ENCODE measurements around the gene METTL17. TPM values are rescaled to one million over a fixed set of nuclear protein-coding genes. Genes with fewer than 3 reads are reported as not detected.

The METTL17 gene
- 43.2 and 57.8 TPM in 2 replicates for total RNA-seq

GRCh38 chr14:20989787-20990600 lies at the start of gene METTL17:
Gene METTL17, plus strand, starts transcription at chr14:20989980. Its CDS starts 23 bp downstream, at chr14:20990003.

DNA sequence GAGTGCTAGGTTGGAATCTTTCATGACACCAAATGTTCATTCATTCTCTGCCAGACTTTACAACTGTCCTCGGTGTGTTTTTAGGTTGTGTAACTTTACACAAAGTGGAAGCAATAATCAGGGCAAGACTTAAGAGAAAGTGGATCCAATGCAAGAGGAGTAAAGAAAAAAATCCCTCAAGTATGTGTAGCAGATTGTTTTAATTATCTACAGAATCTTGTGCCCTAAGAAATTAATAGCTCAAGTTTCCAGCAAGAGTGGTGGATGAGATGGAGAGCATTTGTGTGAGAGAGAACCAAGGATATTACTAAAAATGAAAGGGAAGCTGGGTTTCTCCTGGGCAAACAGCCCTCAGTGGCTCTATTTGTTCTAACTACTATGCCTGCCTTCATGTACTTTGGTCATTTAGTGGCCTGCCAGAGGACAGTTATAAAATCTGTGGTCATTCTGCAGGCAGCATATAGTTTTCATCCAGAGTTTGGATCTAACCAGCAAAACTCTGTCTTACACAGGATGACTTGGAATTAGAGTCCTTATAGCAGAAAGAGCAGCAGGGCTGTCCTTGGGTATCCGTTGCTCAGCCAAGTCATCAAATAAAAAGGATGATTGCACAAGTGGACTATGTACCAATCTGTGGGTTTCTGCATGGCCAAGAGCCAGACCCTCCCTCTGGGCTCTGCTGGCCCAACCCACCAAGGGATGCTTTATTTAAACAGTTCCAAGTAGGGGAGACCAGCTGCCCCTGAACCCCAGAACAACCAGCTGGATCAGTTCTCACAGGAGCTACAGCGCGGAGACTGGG lies 34.8 kb upstream of the METTL17 start, which contains the start of gene RNASE2:
TSS of gene RNASE2 (plus strand) at position 752 of the 802 bp plus-strand sequence. CDS start 285 bp downstream, outside the sequence.

DNA sequence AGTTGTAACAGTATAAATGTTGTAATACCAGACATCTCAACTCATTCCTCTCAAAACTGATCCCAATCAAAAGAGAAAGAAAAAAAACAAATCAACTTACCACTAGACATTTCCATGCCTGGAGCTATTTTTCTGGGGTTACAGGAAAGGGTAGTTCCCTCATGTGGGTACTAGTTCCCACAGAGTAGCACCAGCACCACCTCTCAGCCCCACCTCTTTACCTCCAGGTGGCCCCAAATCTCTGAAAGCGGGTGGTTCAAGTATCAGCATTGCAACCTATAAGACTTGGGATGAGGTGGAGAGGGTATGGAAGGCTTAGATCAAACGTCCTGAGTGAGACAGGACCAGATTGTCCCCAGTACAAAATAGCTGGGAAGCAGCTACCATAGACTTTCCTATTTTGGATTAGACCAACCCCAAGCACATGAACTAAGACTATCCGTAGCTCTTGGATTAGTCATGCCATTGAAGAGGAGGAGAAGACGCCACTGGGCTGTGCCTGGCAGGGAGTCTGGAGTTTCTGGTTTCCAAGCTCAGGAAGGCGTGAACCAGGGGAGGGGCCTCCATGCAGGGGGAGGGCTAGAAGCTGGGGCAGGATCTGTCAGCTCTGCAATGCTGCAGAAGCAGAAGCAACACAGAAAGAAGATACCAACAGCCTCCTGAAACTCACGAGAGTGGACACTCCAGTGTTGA lies 9.0 kb downstream of the METTL17 start, which contains the start of gene SLC39A2:
TSS of gene SLC39A2 (plus strand) at position 620 of the 693 bp plus-strand sequence. CDS start 154 bp downstream, outside the sequence.

DNA sequence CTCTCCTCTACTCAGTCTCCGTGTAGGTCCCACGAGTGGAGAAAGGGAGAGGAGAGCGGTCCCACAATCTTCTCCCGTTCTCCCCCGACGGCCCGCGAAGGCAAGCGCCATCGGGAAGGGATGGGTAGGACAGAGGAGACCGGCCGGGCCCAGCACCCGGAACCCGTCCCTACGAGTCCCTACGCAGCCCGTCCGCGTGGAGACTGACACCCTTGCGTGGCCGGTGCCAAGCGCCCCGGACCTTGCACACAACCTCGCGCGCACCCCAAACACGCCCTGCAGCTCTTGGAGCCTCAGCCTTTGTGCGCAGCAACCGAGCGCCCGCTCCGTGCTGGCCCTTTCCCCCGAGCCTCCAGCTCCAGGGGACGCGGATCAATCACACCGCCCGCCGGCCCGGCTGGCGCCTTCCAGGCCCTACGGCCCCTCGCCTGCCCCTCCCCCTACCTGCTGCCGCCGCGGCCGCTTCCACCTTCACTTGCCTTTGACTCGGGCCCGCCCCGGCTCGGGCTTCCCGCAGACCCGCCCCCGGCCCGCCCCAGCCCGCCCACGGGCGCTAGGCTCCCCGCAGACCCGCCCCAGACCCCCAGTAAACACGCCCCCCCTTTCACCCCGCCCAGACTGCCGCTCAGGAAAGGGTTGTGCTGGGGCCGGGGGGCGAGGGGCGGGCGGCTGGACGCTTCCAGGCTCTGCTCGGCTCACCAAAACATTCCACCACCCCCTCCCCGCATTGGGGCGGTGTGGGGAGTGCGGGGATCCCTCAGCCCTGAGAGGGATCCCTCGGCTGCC lies 35.0 kb downstream of the METTL17 start, which contains the start of gene NDRG2:
TSS of gene NDRG2 (minus strand) at position 477 of the 786 bp plus-strand sequence. CDS start 1,746 bp downstream, outside the sequence.

GRCh38 chr14:21029917-21030316 lies 40.1 kb downstream of the METTL17 start, which contains the start of gene TPPP2:
Gene TPPP2, plus strand, starts transcription at chr14:21030217. Its CDS starts 365 bp downstream, at chr14:21030582.

GRCh38 chr14:21034707-21035106 lies 44.9 kb downstream of the METTL17 start, which contains the start of gene RNASE13:
Gene RNASE13, minus strand, starts transcription at chr14:21034807. Its CDS starts 519 bp downstream, at chr14:21034288.

DNA sequence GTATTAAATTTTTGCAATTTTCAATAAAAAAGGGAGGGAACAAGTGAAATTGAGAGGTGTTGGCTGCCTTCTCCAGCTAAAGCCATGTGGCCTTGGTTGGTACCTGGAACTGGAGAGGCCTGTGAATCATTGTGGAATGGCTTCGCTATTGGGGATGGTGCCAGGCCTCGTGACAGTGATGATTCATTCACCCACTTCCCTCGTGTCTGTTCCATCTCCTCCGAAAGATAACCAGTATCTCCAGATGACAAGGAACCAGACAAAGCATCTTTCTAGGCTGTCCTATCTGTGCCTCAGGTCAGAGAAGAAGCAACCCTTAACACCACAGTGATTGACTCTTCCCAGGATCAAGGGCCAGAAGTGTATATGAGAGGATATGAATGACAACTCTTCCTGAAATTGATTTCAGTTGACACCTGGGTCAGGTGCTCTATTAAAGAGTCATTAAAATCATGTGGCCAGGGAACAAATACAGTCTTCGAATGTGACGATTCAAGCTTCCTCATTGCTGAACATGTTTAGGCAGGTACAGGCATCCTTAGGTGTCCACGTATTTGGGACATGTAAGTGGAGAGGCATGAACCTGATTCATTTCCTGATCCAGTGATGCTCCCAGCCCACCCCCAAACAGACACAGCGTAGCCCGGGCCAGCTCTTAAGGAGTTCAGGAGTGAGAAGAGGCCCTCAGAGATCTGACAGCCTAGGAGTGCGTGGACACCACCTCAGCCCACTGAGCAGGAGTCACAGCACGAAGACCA lies 52.1 kb downstream of the METTL17 start, which contains the start of gene RNASE7:
TSS of gene RNASE7 (plus strand) at position 687 of the 758 bp plus-strand sequence. CDS start 631 bp downstream, outside the sequence.

Other genes with a start within 250 kb of the METTL17 start
- not detected in 2 replicates for gene EDDM3A, start 244.1 kb upstream of the METTL17 start, total RNA-seq
- gene EDDM3B, start 221.6 kb upstream of the METTL17 start, total RNA-seq: not detected in 2 replicates
- gene RNASE6, start 208.7 kb upstream of the METTL17 start, total RNA-seq: not detected in 2 replicates
- 1.7 and 4.1 TPM in 2 replicates for gene RNASE1, start 187.1 kb upstream of the METTL17 start, total RNA-seq
- not detected in 2 replicates for gene RNASE3, start 98.6 kb upstream of the METTL17 start, total RNA-seq
- gene RNASE2, start 34.5 kb upstream of the METTL17 start, total RNA-seq: not detected in 2 replicates
- 0.32 TPM in 1 of 2 replicates, not detected in the other for gene SLC39A2, start 9.3 kb downstream of the METTL17 start, total RNA-seq
- gene NDRG2, start 35.1 kb downstream of the METTL17 start, total RNA-seq: 2.7 and 12.0 TPM in 2 replicates
- gene TPPP2, start 40.2 kb downstream of the METTL17 start, total RNA-seq: not detected in 2 replicates
- not detected in 2 replicates for gene RNASE13, start 44.8 kb downstream of the METTL17 start, total RNA-seq
- not detected in 2 replicates for gene RNASE7, start 52.4 kb downstream of the METTL17 start, total RNA-seq
- gene RNASE8, start 67.8 kb downstream of the METTL17 start, total RNA-seq: not detected in 2 replicates
- gene ARHGEF40, start 80.3 kb downstream of the METTL17 start, total RNA-seq: 39.9 and 55.2 TPM in 2 replicates
- 6.2 and 19.7 TPM in 2 replicates for gene ZNF219, start 108.7 kb downstream of the METTL17 start, total RNA-seq
- gene TMEM253, start 111.1 kb downstream of the METTL17 start, total RNA-seq: not detected in 2 replicates
- gene OR5AU1, start 166.1 kb downstream of the METTL17 start, total RNA-seq: not detected in 2 replicates